Measurements from ENCODE around the gene TARBP2.
A peak's percentile ranks its signal among the peaks of the same experiment; 100 is the strongest.

The TARBP2 gene

DNA sequence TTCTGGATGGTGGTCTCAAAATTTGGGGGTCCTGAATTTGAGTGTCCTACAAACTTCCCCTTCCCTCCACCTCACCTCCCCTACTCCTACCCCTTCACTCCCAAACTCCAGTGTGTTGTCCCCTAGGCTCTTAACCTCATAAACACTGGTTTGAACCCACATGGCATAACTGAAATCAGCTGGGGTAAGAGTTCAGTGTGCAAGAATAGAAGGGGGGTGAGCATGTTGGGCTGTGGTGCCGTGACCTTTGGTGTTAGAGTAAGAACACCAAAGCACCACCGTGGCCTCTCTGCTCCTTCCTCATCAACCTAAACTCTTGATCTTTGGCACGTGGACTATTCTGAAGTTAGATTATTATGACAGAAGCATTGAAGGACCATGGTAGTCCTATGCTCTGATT is 38.1 kb upstream of the TARBP2 start:
- H3K4me1 ChIP-seq (ENCODE audit: control insufficient read depth, insufficient read depth, low read length, unreplicated experiment), result peaks cover 21% of the 10 kb centered on the region
- no peaks in the 10 kb centered on the region for H3K27me3 ChIP-seq (ENCODE audit: insufficient read depth, low read length)
- peaks cover 87% of the 10 kb centered on the region for H3K79me2 ChIP-seq (ENCODE audit: control insufficient read depth, insufficient read depth, low read length, unreplicated experiment)
- H2AFZ ChIP-seq (ENCODE audit: low read length, unreplicated experiment), result no peak overlapping the region
- H3K4me3 ChIP-seq (ENCODE audit: low read depth, low read length), result no peak overlapping the region
- no peak overlapping the region for H3K27ac ChIP-seq (ENCODE audit: low read depth, low read length)
- peaks cover 86% of the 10 kb centered on the region for H3K36me3 ChIP-seq (ENCODE audit: insufficient read depth, low read length)

- Histone ChIP-seq H3K27me3 (ENCODE audit: insufficient read depth, low read length) (no peaks in the 10 kb centered on the region), H3K4me1 (ENCODE audit: control insufficient read depth, insufficient read depth, low read length, unreplicated experiment) (peaks cover 18% of the 10 kb centered on the region)
Measured at GRCh38 chr12:53463802-53464560, 37.1 kb upstream of the TARBP2 start.

GRCh38 chr12:53464685-53465418 is 36.2 kb upstream of the TARBP2 start:
- Histone ChIP-seq H3K27me3 (ENCODE audit: insufficient read depth, low read length) (no peaks in the 10 kb centered on the region), H2AFZ (ENCODE audit: low read length, unreplicated experiment) (no peak overlapping the region), H3K79me2 (ENCODE audit: control insufficient read depth, insufficient read depth, low read length, unreplicated experiment) (peaks cover 77% of the 10 kb centered on the region), H3K4me3 (ENCODE audit: low read depth, low read length) (no peak overlapping the region), H3K27ac (ENCODE audit: low read depth, low read length) (no peak overlapping the region), H3K4me1 (ENCODE audit: control insufficient read depth, insufficient read depth, low read length, unreplicated experiment) (peaks cover 16% of the 10 kb centered on the region), H3K36me3 (ENCODE audit: insufficient read depth, low read length) (peaks cover 84% of the 10 kb centered on the region)

More at GRCh38 chr12:53463802-53464560, 37.1 kb upstream of the TARBP2 start:
- Histone ChIP-seq H3K4me3 (ENCODE audit: low read depth, low read length) (no peak overlapping the region), H3K79me2 (ENCODE audit: control insufficient read depth, insufficient read depth, low read length, unreplicated experiment) (peaks cover 84% of the 10 kb centered on the region), H3K27ac (ENCODE audit: low read depth, low read length) (no peak overlapping the region), H2AFZ (ENCODE audit: low read length, unreplicated experiment) (no peak overlapping the region), H3K36me3 (ENCODE audit: insufficient read depth, low read length) (peaks cover 90% of the 10 kb centered on the region)

GRCh38 chr12:53465679-53466078 is 35.4 kb upstream of the TARBP2 start:
- H3K4me3 ChIP-seq (ENCODE audit: low read depth, low read length), result no peak overlapping the region
- peaks cover 8% of the 10 kb centered on the region for H3K4me1 ChIP-seq (ENCODE audit: control insufficient read depth, insufficient read depth, low read length, unreplicated experiment)
- H3K27me3 ChIP-seq (ENCODE audit: insufficient read depth, low read length), result no peaks in the 10 kb centered on the region

GRCh38 chr12:53466640-53467039 is 34.4 kb upstream of the TARBP2 start:
- Histone ChIP-seq H3K79me2 (ENCODE audit: control insufficient read depth, insufficient read depth, low read length, unreplicated experiment) (peaks cover 69% of the 10 kb centered on the region), H3K4me1 (ENCODE audit: control insufficient read depth, insufficient read depth, low read length, unreplicated experiment) (peaks cover 5% of the 10 kb centered on the region), H3K36me3 (ENCODE audit: insufficient read depth, low read length) (peaks cover 74% of the 10 kb centered on the region), H3K4me3 (ENCODE audit: low read depth, low read length) (no peak overlapping the region), H3K27ac (ENCODE audit: low read depth, low read length) (no peak overlapping the region), H2AFZ (ENCODE audit: low read length, unreplicated experiment) (no peak overlapping the region), H3K27me3 (ENCODE audit: insufficient read depth, low read length) (no peaks in the 10 kb centered on the region)

More at GRCh38 chr12:53465679-53466078, 35.4 kb upstream of the TARBP2 start:
- no peak overlapping the region for H3K27ac ChIP-seq (ENCODE audit: low read depth, low read length)
- peaks cover 73% of the 10 kb centered on the region for H3K79me2 ChIP-seq (ENCODE audit: control insufficient read depth, insufficient read depth, low read length, unreplicated experiment)
- H3K36me3 ChIP-seq (ENCODE audit: insufficient read depth, low read length), result peaks cover 80% of the 10 kb centered on the region
- no peak overlapping the region for H2AFZ ChIP-seq (ENCODE audit: low read length, unreplicated experiment)

GRCh38 chr12:53467082-53467481 is 34.0 kb upstream of the TARBP2 start:
- peaks cover 7% of the 10 kb centered on the region for H3K4me1 ChIP-seq (ENCODE audit: control insufficient read depth, insufficient read depth, low read length, unreplicated experiment)
- H3K79me2 ChIP-seq (ENCODE audit: control insufficient read depth, insufficient read depth, low read length, unreplicated experiment), result peaks cover 69% of the 10 kb centered on the region
- H3K27me3 ChIP-seq (ENCODE audit: insufficient read depth, low read length), result no peaks in the 10 kb centered on the region
- no peak overlapping the region for H3K4me3 ChIP-seq (ENCODE audit: low read depth, low read length)
- no peak overlapping the region for H3K27ac ChIP-seq (ENCODE audit: low read depth, low read length)
- peaks cover 73% of the 10 kb centered on the region for H3K36me3 ChIP-seq (ENCODE audit: insufficient read depth, low read length)
- no peak overlapping the region for H2AFZ ChIP-seq (ENCODE audit: low read length, unreplicated experiment)

- Histone ChIP-seq H3K4me3 (ENCODE audit: low read depth, low read length) (no peak overlapping the region), H3K27ac (ENCODE audit: low read depth, low read length) (no peak overlapping the region), H3K79me2 (ENCODE audit: control insufficient read depth, insufficient read depth, low read length, unreplicated experiment) (peaks cover 69% of the 10 kb centered on the region), H3K36me3 (ENCODE audit: insufficient read depth, low read length) (peaks cover 67% of the 10 kb centered on the region), H3K4me1 (ENCODE audit: control insufficient read depth, insufficient read depth, low read length, unreplicated experiment) (peaks cover 12% of the 10 kb centered on the region), H2AFZ (ENCODE audit: low read length, unreplicated experiment) (no peak overlapping the region), H3K27me3 (ENCODE audit: insufficient read depth, low read length) (no peaks in the 10 kb centered on the region)
Measured at GRCh38 chr12:53467880-53468279, 33.2 kb upstream of the TARBP2 start.

- peaks cover 9% of the 10 kb centered on the region for H3K4me1 ChIP-seq (ENCODE audit: control insufficient read depth, insufficient read depth, low read length, unreplicated experiment)
- no peak overlapping the region for H2AFZ ChIP-seq (ENCODE audit: low read length, unreplicated experiment)
- peaks cover 63% of the 10 kb centered on the region for H3K36me3 ChIP-seq (ENCODE audit: insufficient read depth, low read length)
- H3K27ac ChIP-seq (ENCODE audit: low read depth, low read length), result no peak overlapping the region
- no peak overlapping the region for H3K4me3 ChIP-seq (ENCODE audit: low read depth, low read length)
- H3K27me3 ChIP-seq (ENCODE audit: insufficient read depth, low read length), result no peaks in the 10 kb centered on the region
- H3K79me2 ChIP-seq (ENCODE audit: control insufficient read depth, insufficient read depth, low read length, unreplicated experiment), result peaks cover 66% of the 10 kb centered on the region
Measured at GRCh38 chr12:53468282-53468681, 32.8 kb upstream of the TARBP2 start.

- no peaks in the 10 kb centered on the region for H3K27me3 ChIP-seq (ENCODE audit: insufficient read depth, low read length)
- H3K79me2 ChIP-seq (ENCODE audit: control insufficient read depth, insufficient read depth, low read length, unreplicated experiment), result peaks cover 74% of the 10 kb centered on the region
- H3K4me3 ChIP-seq (ENCODE audit: low read depth, low read length), result no peak overlapping the region
- no peak overlapping the region for H3K27ac ChIP-seq (ENCODE audit: low read depth, low read length)
- H3K36me3 ChIP-seq (ENCODE audit: insufficient read depth, low read length), result peaks cover 66% of the 10 kb centered on the region
- no peak overlapping the region for H2AFZ ChIP-seq (ENCODE audit: low read length, unreplicated experiment)
- H3K4me1 ChIP-seq (ENCODE audit: control insufficient read depth, insufficient read depth, low read length, unreplicated experiment), result peaks cover 36% of the 10 kb centered on the region
Measured at GRCh38 chr12:53472056-53472582, 29.0 kb upstream of the TARBP2 start.

GRCh38 chr12:53474077-53474476 is 27.0 kb upstream of the TARBP2 start:
- no peak overlapping the region for H2AFZ ChIP-seq (ENCODE audit: low read length, unreplicated experiment)
- no peak overlapping the region for H3K4me3 ChIP-seq (ENCODE audit: low read depth, low read length)
- H3K27ac ChIP-seq (ENCODE audit: low read depth, low read length), result peak overlapping the region; percentile 3; the same call in 1 of the 2 replicates
- peaks cover 68% of the 10 kb centered on the region for H3K79me2 ChIP-seq (ENCODE audit: control insufficient read depth, insufficient read depth, low read length, unreplicated experiment)
- H3K4me1 ChIP-seq (ENCODE audit: control insufficient read depth, insufficient read depth, low read length, unreplicated experiment), result peaks cover 49% of the 10 kb centered on the region
- H3K27me3 ChIP-seq (ENCODE audit: insufficient read depth, low read length), result no peaks in the 10 kb centered on the region
- H3K36me3 ChIP-seq (ENCODE audit: insufficient read depth, low read length), result peaks cover 59% of the 10 kb centered on the region

All from ACC112 (cell line).